ENCODE results near the gene CCDC102B. TPM values are rescaled to one million over a fixed set of nuclear protein-coding genes. Genes with fewer than 3 reads are reported as not detected.
"Not testable (repeated sequence)": the region's sequence is repeated elsewhere in the genome, so short reads cannot be mapped to it uniquely, and the experiment has no call there.

The CCDC102B gene
- total RNA-seq, 1 experiment from 2014 or later: 0.92 TPM

DNA sequence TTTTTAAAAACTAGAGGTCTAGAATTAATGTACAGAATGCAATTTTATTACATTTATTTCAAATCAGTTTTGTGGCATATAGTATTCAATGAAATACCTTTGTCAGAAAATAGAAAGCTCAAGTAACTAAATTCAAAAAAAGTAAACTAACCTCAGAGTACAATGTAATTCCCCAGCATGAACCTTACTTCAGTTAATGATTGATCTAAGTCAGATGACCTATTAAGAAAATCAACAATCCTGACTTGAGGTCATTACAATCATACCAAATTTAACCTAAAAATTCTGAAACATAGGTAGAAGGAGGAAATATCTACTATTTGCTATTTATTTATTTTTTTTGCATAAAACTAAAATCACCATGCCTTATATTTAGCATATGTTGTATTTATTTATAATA, 142.9 kb downstream of the CCDC102B start:
- in situ Hi-C loops (cut with HindIII; ENCODE audit: low pct_unique_long_range_greater_than_20kb, low sequenced_read_pairs): no loop called here
- no peak for TF ChIP-seq POLR2AphosphoS5 (IDR thresholded peaks at IDR 0.05; ENCODE audit: low read depth, low read length)
- TF ChIP-seq, protein P1, sequence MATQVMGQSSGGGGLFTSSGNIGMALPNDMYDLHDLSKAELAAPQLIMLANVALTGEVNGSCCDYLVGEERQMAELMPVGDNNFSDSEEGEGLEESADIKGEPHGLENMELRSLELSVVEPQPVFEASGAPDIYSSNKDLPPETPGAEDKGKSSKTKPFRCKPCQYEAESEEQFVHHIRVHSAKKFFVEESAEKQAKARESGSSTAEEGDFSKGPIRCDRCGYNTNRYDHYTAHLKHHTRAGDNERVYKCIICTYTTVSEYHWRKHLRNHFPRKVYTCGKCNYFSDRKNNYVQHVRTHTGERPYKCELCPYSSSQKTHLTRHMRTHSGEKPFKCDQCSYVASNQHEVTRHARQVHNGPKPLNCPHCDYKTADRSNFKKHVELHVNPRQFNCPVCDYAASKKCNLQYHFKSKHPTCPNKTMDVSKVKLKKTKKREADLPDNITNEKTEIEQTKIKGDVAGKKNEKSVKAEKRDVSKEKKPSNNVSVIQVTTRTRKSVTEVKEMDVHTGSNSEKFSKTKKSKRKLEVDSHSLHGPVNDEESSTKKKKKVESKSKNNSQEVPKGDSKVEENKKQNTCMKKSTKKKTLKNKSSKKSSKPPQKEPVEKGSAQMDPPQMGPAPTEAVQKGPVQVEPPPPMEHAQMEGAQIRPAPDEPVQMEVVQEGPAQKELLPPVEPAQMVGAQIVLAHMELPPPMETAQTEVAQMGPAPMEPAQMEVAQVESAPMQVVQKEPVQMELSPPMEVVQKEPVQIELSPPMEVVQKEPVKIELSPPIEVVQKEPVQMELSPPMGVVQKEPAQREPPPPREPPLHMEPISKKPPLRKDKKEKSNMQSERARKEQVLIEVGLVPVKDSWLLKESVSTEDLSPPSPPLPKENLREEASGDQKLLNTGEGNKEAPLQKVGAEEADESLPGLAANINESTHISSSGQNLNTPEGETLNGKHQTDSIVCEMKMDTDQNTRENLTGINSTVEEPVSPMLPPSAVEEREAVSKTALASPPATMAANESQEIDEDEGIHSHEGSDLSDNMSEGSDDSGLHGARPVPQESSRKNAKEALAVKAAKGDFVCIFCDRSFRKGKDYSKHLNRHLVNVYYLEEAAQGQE (IDR thresholded peaks at IDR 0.05; ENCODE audit: insufficient read depth in 1 of 2, low read depth in 2 of 2, low read length in 1 of 2): no peak
- no peak for TF ChIP-seq CTCF (IDR thresholded peaks at IDR 0.05)
- no peak for TF ChIP-seq SIN3A (IDR thresholded peaks at IDR 0.05; ENCODE audit: borderline replicate concordance, insufficient read depth, low read depth, low read length)
- TF ChIP-seq TCF7L2 (IDR thresholded peaks at IDR 0.05; ENCODE audit: low read depth, low read length): no peak
- intact Hi-C loops (cut with micrococcal nuclease; ENCODE audit: unreplicated experiment): no loop called here
- ChIA-PET POLR2A (no interaction called here), CTCF (no interaction called here)
- H3K4me3 ChIP-seq (ENCODE audit: low read depth in 2 of 2, low read length in 2 of 2): no peak overlapping the region
- H3K27me3 ChIP-seq (ENCODE audit: control insufficient read depth, insufficient read depth, low read length): no peaks in the 10 kb centered on the region
- no TSS peak for BruUV-seq (replicated peaks)
- ATAC-seq: no peak
- no peaks in the 10 kb centered on the region for H3K4me1 ChIP-seq (ENCODE audit: control insufficient read depth, insufficient read depth, low read length)
- DNase-seq (ENCODE audit: low read depth, low spot score): no peak
- no peaks in the 10 kb centered on the region for H3K9me3 ChIP-seq (ENCODE audit: control insufficient read depth, insufficient read depth, low read depth, low read length)
- no peak overlapping the region for H3K27ac ChIP-seq (ENCODE audit: low read length)
- no peaks in the 10 kb centered on the region for H3K36me3 ChIP-seq (ENCODE audit: control insufficient read depth, insufficient read depth, low read length)

DNA sequence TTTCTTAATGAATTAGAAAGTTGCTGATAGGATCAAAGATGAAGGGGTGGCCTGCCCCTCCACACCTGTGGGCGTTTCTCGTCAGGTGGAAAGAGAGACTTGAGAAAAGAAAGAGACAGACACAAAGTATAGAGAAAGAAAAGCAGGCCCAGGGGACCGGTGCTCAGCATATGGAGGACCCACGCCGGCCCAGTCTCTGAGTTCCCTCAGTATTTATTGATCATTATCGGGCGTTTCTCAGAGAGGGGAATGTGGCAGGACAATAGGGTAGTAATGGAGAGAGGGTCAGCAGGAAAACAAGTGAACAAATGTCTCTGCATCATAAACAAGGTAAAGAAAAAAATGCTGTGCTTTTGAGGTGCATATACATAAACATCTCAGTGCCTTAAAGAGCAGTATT, 144.3 kb downstream of the CCDC102B start:
- no peak for DNase-seq (ENCODE audit: low read depth, low spot score)
- ChIA-PET CTCF (no interaction called here), POLR2A (no interaction called here)
- ATAC-seq: no peak
- Histone ChIP-seq H3K36me3 (ENCODE audit: control insufficient read depth, insufficient read depth, low read length) (no peaks in the 10 kb centered on the region), H3K27me3 (ENCODE audit: control insufficient read depth, insufficient read depth, low read length) (no peaks in the 10 kb centered on the region), H3K4me3 (ENCODE audit: low read depth in 2 of 2, low read length in 2 of 2) (no peak overlapping the region), H3K9me3 (ENCODE audit: control insufficient read depth, insufficient read depth, low read depth, low read length) (no peaks in the 10 kb centered on the region), H3K4me1 (ENCODE audit: control insufficient read depth, insufficient read depth, low read length) (no peaks in the 10 kb centered on the region), H3K27ac (ENCODE audit: low read length) (no peak overlapping the region)
- intact Hi-C loops (cut with micrococcal nuclease; ENCODE audit: unreplicated experiment) (no loop called here), in situ Hi-C loops (cut with HindIII; ENCODE audit: low pct_unique_long_range_greater_than_20kb, low sequenced_read_pairs) (no loop called here)
- no TSS peak for BruUV-seq (replicated peaks)
- TF ChIP-seq, protein P1 (IDR thresholded peaks at IDR 0.05; ENCODE audit: insufficient read depth in 1 of 2, low read depth in 2 of 2, low read length in 1 of 2): no peak
- TF ChIP-seq POLR2AphosphoS5 (IDR thresholded peaks at IDR 0.05; ENCODE audit: low read depth, low read length) (no peak), SIN3A (IDR thresholded peaks at IDR 0.05; ENCODE audit: borderline replicate concordance, insufficient read depth, low read depth, low read length) (no peak), CTCF (IDR thresholded peaks at IDR 0.05) (no peak), TCF7L2 (IDR thresholded peaks at IDR 0.05; ENCODE audit: low read depth, low read length) (no peak)

DNA sequence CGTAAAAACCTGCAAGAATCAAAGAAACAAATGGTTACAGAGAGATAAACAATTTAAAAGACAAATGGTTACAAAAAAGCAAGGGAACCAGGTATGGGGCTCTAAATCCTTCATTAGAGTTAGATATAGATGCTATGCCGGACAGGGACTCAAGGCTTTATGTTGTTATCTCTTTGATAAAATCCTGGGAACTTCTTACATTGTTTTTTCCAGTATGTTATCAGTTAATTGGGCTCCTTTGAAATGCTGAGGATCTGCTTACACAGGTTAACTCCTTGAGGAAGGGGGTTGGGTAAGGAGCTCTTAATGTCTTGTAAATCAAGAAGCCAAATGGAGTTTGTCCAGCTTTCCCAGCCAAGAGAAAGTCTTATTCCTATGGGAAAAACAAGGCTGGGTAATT, 146.0 kb downstream of the CCDC102B start:
- ATAC-seq; intact Hi-C loops (cut with micrococcal nuclease; ENCODE audit: unreplicated experiment); H3K27me3 ChIP-seq (ENCODE audit: control insufficient read depth, insufficient read depth, low read length); BruUV-seq (replicated peaks); H3K4me3 ChIP-seq (ENCODE audit: low read depth in 2 of 2, low read length in 2 of 2); H3K27ac ChIP-seq (ENCODE audit: low read length); DNase-seq (ENCODE audit: low read depth, low spot score); H3K36me3 ChIP-seq (ENCODE audit: control insufficient read depth, insufficient read depth, low read length); POLR2A ChIA-PET; CTCF ChIA-PET; in situ Hi-C loops (cut with HindIII; ENCODE audit: low pct_unique_long_range_greater_than_20kb, low sequenced_read_pairs); H3K9me3 ChIP-seq (ENCODE audit: control insufficient read depth, insufficient read depth, low read depth, low read length); H3K4me1 ChIP-seq (ENCODE audit: control insufficient read depth, insufficient read depth, low read length): not testable (repeated sequence)

Measured in Panc1 (cell line).